GM21526 (cell line): Measurements from ENCODE around the gene SLC30A2.

Experiments used
- ATAC-seq: cut with Tn5 transposase; IDR thresholded peaks from one replicate; pipeline ENCODE4 v1.9.1; 2021; ENCODE audit warnings: moderate library complexity; ENCODE audit not compliant: unreplicated experiment, low FRiP score

Gene SLC30A2

DNA sequence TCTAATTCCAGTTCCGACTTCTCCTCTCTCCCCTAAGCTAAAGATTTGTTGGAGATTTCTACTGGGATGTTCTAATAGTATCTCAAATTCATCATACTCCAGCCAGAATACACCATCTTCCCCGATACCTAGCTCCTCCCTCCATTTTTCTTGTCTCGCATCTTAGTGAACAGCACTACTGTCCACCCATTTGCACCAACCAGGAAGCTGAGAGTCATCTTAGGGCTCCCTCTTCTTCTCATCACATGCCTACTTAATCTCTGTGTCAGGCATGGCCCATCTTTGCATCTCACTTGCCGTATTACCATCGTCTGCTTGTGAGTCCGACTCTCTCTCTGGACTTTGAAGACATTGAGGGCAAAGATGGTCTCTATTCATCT, 25.0 kb upstream of the SLC30A2 start:
- ATAC-seq = no peak

DNA sequence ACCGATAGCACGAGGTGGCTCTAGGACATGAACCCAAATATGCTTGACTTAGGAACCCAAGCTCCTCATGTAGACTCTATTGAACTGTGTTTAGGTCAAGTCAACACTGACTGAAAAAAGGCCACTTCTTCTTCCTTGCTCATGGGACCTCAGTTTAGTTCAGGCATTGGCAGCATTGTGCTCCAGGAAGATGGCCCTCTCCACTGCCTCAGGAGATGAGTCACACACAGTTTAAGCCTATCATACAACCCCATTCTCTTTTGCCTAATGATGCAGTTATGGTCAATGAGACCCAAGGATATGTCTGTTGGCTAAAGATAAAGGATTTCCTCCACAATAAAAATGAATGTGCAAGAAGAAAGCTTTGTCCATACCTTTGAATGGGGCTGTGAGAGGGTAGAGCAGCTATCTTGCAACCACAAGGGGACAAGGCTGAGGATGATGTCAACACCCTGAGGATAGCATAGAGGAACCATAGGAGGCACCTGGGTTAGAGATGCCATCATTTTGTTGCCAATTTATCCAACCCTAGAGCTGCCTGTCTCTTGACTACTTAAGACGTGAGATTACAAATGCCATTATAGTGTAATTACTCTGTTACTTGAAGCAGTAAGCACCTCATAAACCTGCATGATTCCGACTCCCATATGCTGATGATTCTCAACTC, 24.5 kb upstream of the SLC30A2 start:
- no peak for ATAC-seq

DNA sequence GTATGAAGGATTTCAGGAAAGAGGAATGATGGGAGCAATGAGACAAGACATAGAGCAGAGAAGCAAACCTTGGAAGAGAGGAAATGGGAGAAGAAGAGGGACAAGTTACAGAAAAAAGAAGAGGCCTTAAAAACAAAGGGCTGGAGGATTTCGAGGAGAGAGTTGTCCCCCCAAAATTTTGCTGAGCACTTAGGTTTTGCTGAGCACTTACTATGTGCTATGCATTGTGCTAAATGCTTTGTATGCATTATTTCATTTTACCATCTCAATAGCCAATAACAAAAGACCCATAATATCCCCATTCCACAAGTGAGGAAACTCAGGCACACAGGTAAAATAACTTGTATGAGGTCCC, 24.0 kb upstream of the SLC30A2 start:
- no peak for ATAC-seq

DNA sequence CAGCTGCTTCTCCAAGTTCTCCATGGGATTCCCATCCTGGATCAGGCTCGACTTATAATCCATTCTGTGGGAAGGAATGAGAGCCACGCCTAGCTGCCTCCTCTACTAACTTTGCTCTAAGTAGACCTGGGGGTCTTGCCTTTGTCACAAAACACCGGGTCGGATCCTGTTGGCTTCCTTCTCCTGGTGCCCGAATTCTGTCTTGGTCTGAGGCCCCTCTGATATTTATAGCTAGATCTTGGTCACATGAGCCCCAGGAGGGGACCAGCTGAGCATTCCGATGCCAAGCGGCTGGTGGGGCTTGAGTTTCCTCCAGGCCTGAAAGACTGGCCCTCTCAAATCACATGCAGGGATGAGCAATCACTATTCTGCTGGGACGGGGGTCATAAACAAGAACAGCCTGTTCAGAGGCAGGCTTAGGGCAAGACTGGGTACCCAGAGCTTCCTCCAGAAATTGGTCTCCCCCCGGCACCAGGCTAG, 21.6 kb upstream of the SLC30A2 start, which contains the start of gene TRIM63:
TRIM63 (minus strand) TSS at position 199 of the 480 bp plus-strand sequence; CDS start at position 63, 136 bp downstream.
- no peak for ATAC-seq

DNA sequence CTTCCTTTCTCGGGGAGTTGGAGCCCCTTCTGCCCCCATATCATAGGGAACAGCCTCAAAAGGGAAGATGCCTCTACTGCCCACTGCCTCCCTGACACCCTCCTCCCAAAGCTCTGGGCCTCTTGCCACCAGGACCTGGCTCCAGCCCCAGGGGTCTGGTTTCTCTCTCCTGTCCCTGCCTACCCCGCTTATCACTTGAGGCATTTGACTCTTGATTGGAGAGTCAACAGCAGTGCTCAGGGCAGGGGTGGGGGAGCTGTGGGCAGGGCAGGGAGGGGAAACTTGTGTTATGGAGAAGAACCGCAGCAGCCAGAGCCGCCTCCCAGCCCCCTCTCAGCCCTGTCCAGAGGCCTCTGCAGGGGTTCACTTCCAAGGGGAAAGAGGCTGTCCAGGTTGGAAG, 20.9 kb upstream of the SLC30A2 start:
- no peak for ATAC-seq

DNA sequence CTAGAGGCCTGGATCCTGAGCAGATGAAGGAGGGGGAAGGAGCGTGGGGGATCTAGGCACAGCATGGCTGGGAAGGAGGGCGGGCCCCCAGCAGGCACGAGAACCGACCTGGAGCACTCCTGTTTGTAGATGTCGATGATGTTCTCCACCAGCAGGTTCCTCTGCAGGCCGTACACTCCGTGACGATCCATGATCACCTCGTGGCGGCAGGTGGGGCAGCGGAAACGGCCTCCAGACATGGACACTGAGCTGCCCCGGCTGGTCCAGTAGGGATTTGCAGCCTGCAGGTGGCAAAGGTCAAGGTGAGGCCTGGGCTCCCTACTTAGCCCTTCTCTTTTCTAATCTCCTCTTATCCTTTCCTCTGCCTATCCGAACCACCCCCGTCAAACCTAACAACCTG, 20.2 kb upstream of the SLC30A2 start:
- no peak for ATAC-seq

DNA sequence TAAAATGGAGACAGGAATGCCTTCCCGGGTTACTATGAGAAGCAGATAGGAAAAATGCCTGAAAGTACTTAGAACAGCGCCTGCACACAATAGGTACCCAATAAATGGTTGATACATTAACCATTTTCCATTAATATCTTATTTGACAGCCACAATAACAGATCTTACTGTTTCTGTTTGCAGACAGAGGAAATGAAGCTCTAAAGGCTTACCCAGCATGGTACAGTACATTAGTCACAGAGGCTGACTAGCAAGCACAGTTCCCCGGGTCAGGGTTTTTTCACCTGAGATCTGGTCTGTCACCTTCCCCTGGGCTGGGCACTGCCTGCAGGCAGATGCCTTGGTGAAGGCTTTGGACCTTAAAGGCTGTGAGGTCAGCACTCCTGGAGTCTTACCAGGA, 18.6 kb upstream of the SLC30A2 start:
- no peak for ATAC-seq

DNA sequence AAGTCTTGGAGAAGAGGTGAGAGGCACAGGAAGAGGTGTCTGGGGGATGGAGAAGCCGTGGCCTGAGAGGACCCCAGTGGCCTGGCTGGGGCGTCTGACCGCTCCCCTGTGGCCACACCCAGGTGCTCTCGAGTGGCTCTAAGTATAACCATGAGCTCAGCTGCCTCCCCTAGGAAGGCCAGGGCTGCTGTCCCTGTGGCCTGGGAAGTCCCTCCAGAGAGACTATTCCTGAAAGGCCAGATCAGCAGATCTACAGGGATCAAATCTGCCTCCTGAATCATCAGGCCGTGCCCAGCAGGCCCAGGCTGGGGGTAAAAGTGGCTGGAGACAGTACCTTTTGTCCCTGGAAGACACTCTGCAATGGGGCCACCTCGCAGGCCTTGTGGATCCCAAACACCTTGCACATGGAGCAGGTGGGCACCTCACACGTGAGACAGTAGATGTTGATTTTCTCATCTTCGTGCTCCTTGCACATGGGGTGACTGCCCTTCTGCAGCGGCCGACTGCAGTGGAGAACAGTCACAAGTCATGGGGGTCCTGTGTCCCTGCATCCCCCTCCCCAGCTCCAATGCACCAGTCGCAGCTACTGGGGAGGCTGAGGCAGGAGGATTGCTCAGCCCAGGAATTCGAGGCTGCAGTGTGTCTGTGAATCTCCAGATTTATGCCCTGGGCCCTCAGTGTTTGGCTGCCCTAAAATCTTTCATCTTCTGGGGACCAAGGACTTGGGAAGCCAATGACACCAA, 15.1 kb upstream of the SLC30A2 start:
- ATAC-seq = no peak

DNA sequence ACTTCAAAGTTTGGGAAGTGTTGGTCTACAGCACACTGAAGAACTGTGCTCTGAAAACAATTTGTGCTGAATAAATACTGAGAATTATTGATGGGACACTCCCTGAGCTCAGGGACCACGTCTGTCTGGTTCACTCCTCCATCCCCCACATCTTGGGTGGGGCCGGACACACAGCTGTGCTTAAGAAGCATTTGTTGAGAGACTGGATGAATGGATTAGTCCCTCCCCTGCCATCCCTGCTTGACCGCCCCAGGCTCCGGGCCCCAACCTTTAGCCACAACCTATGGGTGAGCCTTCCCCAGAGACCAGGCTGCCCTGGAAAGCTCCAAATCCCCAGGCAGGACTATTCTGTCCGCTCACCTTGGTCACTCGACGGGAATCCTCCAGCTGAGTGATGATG, 14.0 kb upstream of the SLC30A2 start:
- no peak for ATAC-seq

DNA sequence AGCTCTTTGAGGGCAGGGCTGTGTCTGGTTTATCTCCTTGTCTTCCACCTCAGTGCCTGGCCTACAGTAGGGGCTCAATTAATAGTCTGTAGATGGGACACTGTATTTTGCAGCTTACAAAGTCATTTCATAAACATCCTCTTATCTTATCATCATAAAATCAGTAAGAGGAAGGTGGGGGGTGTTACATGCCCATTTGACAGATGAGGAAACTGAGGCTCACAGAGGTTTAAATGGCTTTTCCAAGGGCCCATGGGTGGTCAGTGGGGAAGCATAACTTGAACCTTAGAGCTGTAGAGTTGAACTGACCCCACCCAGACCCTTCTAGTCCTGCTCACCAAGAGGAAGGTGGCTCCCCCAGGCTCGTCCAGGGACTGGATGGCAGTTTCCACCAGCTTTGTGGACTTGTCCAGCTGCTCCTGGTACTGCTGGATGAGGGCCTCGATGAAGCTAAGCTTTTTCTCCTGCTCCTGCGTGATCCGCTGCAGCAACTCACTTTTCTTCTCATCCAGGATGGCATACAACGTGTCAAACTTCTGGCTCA, 12.2 kb upstream of the SLC30A2 start:
- no peak for ATAC-seq

DNA sequence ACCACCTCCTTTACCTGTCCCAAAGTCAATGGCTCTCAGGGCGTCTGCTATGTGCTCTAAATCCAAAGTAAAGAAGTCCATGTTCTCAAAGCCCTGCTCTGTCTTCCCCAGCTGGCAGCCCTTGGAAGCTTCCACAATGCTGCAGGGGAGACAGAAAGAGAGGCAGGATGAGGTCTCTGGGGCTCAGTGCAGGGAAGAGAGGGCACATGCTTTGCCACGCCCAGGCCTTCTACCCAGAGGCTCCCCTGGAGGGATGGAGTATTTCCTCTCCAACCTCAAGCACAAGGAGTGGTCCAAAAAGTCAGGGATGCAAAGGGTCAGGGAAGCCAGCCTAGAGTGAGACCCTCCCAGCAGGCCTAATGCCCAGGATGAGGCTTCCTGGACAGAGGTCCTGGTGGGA, 11.3 kb upstream of the SLC30A2 start:
- no peak for ATAC-seq

DNA sequence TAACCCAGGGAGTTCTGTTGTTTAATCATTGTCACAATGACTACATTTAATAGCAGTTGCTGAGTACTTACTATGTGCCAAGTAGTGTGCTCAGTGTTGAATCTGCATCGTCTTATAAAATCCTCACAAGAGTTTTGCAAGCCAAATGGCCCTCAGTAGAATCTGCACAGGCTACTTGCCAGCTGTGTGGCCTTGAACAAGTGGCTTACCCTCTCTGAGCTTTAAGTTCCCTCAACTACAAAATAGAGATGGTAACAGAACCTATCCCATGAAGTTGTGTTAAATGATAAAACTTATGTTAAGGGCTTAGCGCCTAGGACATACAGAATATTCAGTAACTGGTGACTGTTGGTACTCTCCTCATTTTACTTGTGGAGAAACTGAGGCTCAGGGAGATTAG, 9.1 kb upstream of the SLC30A2 start:
- no peak for ATAC-seq

DNA sequence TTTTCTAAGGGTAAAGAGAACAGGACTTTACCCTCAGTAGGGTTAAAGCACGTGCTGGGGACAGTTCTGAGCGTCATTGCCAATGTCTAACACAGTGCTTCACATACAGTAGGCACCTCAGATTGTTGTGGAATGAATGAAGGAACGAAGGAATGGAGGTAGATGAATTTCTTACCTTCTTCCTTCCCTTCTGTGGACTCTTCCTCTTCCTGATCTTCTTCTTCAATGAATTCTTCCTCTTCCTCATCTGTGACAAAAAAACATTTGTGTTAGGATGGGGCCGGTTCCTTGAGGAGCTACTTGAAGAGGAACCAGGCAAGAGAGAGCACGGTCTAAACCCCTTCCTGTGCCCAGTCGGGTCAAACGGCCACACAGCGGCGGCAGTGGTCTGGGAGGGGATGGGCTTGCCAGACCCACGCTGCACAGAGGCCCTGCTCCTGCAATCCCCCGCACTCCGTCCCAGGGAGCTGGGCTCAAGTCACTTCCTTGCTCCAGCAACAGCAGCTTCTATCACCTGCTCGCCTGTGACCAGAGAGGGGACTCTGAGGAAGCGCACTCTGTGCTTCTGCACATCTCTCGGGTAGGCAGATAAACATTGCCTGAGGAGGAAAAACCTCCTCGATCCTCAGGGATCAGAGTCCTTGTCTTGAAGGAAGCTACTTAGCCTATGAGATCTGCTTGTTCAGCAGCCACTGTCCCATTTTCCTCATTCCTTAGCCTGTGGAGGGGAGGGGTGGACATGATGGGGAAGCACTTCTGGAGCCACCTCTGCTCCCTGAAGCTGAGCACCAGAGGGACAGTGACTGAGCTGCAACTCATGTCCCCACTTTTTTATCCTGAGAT, 8.0 kb upstream of the SLC30A2 start:
- ATAC-seq = no peak

DNA sequence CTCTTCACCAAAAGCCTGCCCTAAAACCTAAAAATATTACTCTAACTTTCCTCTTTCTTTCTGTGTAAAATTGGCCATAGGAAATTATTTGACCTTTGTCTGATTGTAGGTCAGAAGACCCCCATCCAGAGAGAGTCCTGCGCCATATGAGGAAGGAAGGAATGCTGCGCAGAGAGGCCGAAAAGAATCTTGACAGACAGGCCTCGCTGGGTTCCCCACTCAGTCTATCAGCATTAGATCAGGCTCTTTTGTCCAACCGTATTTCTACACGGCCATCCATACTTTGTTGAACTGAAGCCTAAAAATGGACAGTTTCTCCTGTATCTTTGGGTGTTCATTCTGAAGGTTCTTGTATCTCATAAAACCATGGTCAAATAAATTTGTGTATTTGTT, 4.3 kb upstream of the SLC30A2 start:
- ATAC-seq = no peak

DNA sequence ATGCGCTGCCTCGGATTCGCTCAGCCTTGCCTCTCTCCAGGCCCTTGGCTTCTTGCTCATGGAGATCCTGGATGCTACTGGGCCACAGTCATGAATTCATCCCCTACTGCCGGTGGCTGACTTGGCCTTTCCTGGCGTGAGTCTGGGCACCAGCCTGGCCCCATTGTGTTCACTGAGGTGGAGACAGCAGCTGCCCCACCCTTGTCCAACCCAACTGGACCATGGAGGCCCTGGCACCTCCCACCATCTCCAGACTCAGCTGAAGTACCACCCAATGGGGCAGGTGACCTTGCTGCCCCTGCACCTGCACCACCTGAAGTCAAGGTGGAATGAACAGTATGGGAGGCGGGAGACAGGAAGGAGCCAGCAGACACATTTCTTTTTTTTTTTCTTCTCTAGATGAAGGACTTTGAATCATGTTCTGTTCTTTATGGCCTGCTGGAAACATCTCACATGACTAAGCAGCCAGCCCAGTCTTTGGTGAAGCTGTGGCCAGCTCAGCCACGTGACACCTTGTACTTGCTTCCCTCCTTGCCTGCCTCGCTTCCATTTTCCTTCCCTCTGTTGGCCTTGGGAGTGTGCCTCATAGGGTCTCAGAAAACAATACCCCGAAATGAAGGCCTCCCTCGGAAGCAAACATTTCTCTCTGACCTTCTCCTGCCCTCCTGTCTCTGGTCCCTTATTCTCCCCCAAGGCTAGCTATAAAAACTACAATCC, 3.8 kb upstream of the SLC30A2 start:
- ATAC-seq = no peak

DNA sequence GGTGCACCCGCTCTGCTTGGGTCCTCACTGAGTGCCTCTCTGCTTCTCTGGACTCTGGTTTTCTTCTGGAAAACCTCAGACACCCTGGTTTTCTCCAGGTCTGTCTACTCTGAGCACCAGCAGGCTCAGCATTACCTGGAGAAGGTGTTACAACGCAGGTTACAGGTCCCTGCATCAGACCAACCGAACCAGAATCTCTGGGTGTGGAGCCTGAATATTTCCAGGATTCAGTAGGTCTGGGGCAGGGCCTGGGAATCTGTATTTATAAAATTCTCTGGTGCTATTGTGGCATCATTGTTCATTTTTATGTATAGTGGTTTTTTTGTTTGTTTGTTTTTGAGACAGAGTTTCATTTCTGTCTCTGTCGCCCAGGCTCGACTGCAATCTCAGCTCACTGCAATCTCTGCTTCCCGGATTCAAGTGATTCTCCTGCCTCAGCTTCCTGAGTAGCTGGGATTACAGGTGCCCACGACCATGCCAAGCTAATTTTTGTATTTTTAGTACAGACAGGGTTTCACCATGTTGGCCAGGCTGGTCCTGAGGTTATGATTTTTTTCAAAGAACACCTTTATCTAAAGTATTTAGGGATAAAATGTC, 1.5 kb upstream of the SLC30A2 start:
- no peak for ATAC-seq

DNA sequence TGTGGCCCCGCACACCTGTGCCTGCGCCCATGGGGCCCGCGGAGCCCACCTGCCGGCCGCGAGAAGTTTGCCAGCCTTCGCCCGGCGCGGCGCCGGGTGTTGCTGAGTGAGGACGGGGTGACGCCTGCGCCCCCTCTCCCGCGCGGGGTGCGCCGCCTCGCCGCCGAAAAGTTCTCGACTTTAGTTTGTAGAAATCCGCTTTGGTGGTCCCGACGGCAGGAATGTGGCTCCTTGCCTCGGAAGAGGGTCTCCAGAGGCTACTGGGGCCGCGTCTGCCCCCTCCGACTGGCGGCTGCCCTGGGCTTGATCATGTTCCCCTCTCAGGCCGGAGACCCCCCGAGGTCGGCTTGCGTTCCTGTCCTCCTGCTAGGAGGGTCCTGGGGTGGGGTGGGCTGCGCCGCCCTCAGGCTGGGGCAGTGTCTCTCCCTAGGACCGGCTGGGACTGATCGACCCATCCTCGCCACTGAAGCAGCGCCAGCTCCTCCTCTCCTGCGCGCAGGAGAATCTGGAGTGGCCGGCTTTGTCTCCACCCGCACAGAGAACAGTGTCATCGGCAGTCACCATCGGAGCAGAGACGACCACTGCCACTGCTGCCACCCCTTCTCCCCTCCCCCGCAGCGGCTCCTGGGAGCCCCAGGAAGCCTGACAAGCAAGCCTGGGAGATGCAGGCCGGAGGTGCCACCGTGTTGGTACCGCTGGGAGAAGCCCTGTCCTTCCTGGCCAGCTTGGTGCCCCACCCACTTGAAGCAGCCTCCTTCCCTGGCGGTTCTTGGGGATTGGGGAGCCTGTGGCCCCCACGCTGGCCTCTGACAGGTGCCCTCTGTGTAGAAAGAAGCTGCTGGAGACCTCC, 553 bp upstream of the SLC30A2 start:
- no peak for ATAC-seq

DNA sequence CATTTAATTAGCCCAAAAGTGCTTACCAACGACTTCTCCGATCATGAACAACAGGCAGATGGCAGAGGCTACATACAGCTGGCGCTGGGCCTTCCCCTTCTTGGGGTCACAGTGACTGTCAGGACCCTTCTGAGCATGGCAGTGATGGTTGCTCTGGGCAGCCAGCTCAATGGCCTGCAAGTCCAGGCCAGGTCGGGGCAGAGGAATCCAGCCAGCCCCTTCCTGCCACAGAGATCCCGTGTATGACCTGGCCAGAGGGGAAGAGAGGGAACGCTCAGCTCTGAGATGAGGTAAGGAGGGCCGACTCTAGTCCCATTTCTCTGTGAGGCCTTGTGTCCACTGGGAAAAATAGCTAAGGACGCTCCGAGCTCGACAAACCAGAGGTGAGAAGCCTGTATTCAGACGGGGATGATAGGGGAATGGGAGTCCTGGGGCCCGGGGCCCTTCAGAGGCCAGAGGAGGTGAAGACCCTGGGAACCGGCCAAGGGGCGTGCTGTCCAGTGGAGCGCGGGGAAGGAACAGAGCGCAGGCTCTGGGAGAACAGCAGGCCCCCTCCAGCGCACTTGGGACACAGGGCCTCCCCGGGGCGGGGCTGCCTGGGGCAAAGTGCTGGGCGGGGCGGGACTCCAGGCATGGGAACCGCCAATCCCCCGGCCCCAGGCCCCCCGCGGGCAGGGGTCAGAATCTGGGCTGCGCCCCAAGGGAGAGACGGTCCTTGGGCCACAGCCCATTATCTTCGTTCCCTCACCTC, 772 bp downstream of the SLC30A2 start:
- no peak for ATAC-seq
